K562 (cell line): ENCODE data around the gene BCL11A. TPM values are rescaled to one million over a fixed set of nuclear protein-coding genes. Genes with fewer than 3 reads are reported as not detected.

Experiments used
- CLOCK ChIP-seq: fragments of 250-450 bp; sonication (Bioruptor Pico); IDR thresholded peaks from 2 replicates; pipeline ENCODE4 v1.4.0; 2020; ENCODE audit warnings: mild to moderate bottlenecking, moderate library complexity, borderline replicate concordance
- EGR1 ChIP-seq: fragments of 450-650 bp; conservative IDR thresholded peaks from 2 replicates; pipeline ENCODE4 v1.6.1; 2017; ENCODE audit warnings: mild to moderate bottlenecking
- EZH2 ChIP-seq: IDR thresholded peaks from 2 replicates; pipeline ENCODE4 v1.6.1; 2012; ENCODE audit warnings: low read depth, mild to moderate bottlenecking, inconsistent platforms, low read length, borderline replicate concordance
- GATA2 ChIP-seq: sonication (generic); formaldehyde crosslinking; IDR thresholded peaks from 2 replicates; pipeline ENCODE4 v1.4.0; 2020; ENCODE audit warnings: mild to moderate bottlenecking, missing genetic modification reagents
- L3MBTL2 ChIP-seq: fragments of 450-650 bp; IDR thresholded peaks from 2 replicates; pipeline ENCODE4 v1.6.1; 2016; ENCODE audit warnings: mild to moderate bottlenecking, moderate library complexity
- NCOA2 ChIP-seq, 2 experiments: fragments of 450-650 bp; IDR thresholded peaks; 2 replicates each; pipeline ENCODE4 v1.6.1; 2018; ENCODE audit warnings: mild to moderate bottlenecking in 2 of 2, moderate library complexity in 1 of 2; ENCODE audit not compliant: partially characterized antibody in 2 of 2
- NFIX ChIP-seq: fragments of 250-450 bp; sonication (Bioruptor Pico); IDR thresholded peaks from 2 replicates; pipeline ENCODE4 v1.4.0; 2020; ENCODE audit warnings: low read depth, mild to moderate bottlenecking, moderate library complexity
- SIN3B ChIP-seq: fragments of 450-650 bp; IDR thresholded peaks from 2 replicates; pipeline ENCODE4 v1.6.1; 2017; ENCODE audit warnings: low read depth, mild to moderate bottlenecking, moderate library complexity
- STAT5B ChIP-seq: fragments of 250-450 bp; sonication (Bioruptor Pico); IDR thresholded peaks from 2 replicates; pipeline ENCODE4 v1.8.0; 2021; ENCODE audit warnings: mild to moderate bottlenecking, inconsistent platforms
- TCF7 ChIP-seq: sonication (generic); IDR thresholded peaks from 2 replicates; pipeline ENCODE4 v1.6.1; 2016; ENCODE audit warnings: antibody characterized with exemption, borderline replicate concordance
- THAP12 ChIP-seq: fragments of 250-450 bp; sonication (Bioruptor Pico); IDR thresholded peaks from 2 replicates; pipeline ENCODE4 v1.9.0; 2021; ENCODE audit warnings: mild to moderate bottlenecking, inconsistent platforms
- ZNF717 ChIP-seq: fragments of 250-450 bp; sonication (Bioruptor Pico); IDR thresholded peaks from 2 replicates; pipeline ENCODE4 v1.5.0; 2021
- polyA plus RNA-seq, 8 experiments: library from polyadenylated mRNA; depleted of rRNA in 4 of 8; stranded (reverse) in 5 of 8; unstranded in 3 of 8; fragments of >200 nt; fragmentation: Nextera tagmentation in 2 of 8; fragmentation: Illumina TruSeq in 1 of 8; extraction: Ambion mirVana in 2 of 8; extraction: Trizol in 1 of 8; gene quantifications; 2 replicates each; pipeline versions ENCODE4 v1.2.1 to v1.2.3, GENCODE V29; 2011 to 2014; ENCODE audit warnings: inconsistent platforms in 1 of 8, missing spikeins in 1 of 8
- total RNA-seq, 7 experiments: library from RNA; depleted of rRNA in 6 of 7; stranded (reverse); fragments of >200 nt in 6 of 7; fragmentation: Illumina TruSeq in 2 of 7; extraction: Trizol in 2 of 7; gene quantifications; 2 replicates each; pipeline versions ENCODE4 v1.2.1 to v1.2.3, GENCODE V29; 2011 to 2021; ENCODE audit warnings: low replicate concordance in 1 of 7
- TF ChIP-seq, protein P1 (sequence below): fragments of 450-650 bp; formaldehyde crosslinking; IDR thresholded peaks from 2 replicates; pipeline ENCODE4 v1.4.0; 2020; ENCODE audit warnings: mild to moderate bottlenecking, moderate library complexity
- TF ChIP-seq, protein P2 (sequence below): fragments of 250-450 bp; sonication (Bioruptor Pico); IDR thresholded peaks from 2 replicates; pipeline ENCODE4 v1.8.0; 2022; ENCODE audit warnings: moderate library complexity, mild to moderate bottlenecking, inconsistent platforms
- TF ChIP-seq, protein P3 (sequence below): IDR thresholded peaks from 2 replicates; pipeline ENCODE4 v1.6.1; 2011; ENCODE audit not compliant: insufficient read length; ENCODE audit errors: extremely low read depth
- TF ChIP-seq, protein P4 (sequence below): sonication (generic); formaldehyde crosslinking; IDR thresholded peaks from 2 replicates; pipeline ENCODE4 v1.9.0; 2022; ENCODE audit warnings: mild to moderate bottlenecking, missing genetic modification reagents

BCL11A gene
- total and polyA plus RNA-seq, 9 of the 15 experiments (the other 6 are each of a cell fraction or from before 2014, with no cell fraction given): 0.13 TPM; not detected in 8

GRCh38 chr2:60549238-60549927, 4.1 kb downstream of the BCL11A start (continued):
- no peak for TF ChIP-seq CLOCK (CRISPR knock-in tag)
- no peak for TF ChIP-seq EZH2
- TF ChIP-seq SIN3B: no peak
- TF ChIP-seq EGR1: no peak
- TF ChIP-seq, protein P1, sequence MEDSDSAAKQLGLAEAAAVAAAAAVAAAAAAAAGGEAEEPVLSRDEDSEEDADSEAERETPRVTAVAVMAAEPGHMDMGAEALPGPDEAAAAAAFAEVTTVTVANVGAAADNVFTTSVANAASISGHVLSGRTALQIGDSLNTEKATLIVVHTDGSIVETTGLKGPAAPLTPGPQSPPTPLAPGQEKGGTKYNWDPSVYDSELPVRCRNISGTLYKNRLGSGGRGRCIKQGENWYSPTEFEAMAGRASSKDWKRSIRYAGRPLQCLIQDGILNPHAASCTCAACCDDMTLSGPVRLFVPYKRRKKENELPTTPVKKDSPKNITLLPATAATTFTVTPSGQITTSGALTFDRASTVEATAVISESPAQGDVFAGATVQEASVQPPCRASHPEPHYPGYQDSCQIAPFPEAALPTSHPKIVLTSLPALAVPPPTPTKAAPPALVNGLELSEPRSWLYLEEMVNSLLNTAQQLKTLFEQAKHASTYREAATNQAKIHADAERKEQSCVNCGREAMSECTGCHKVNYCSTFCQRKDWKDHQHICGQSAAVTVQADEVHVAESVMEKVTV (CRISPR knock-in tag): no peak
- TF ChIP-seq, protein P2, sequence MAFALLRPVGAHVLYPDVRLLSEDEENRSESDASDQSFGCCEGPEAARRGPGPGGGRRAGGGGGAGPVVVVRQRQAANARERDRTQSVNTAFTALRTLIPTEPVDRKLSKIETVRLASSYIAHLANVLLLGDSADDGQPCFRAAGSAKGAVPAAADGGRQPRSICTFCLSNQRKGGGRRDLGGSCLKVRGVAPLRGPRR (CRISPR knock-in tag): no peak
- TF ChIP-seq ZNF717 (CRISPR knock-in tag): no peak
- TF ChIP-seq, protein P3, sequence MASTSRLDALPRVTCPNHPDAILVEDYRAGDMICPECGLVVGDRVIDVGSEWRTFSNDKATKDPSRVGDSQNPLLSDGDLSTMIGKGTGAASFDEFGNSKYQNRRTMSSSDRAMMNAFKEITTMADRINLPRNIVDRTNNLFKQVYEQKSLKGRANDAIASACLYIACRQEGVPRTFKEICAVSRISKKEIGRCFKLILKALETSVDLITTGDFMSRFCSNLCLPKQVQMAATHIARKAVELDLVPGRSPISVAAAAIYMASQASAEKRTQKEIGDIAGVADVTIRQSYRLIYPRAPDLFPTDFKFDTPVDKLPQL: no peak
- no peak for TF ChIP-seq TCF7
- TF ChIP-seq NFIX: no peak
- TF ChIP-seq THAP12 (CRISPR knock-in tag): no peak
- TF ChIP-seq, protein P4, sequence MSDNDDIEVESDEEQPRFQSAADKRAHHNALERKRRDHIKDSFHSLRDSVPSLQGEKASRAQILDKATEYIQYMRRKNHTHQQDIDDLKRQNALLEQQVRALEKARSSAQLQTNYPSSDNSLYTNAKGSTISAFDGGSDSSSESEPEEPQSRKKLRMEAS (CRISPR knock-in tag): no peak
- no peak for TF ChIP-seq GATA2 (CRISPR knock-in tag)
- TF ChIP-seq L3MBTL2: peak; percentile 42; the same call in 1 of the 2 replicates
- no peak for TF ChIP-seq STAT5B
- no peak for TF ChIP-seq NCOA2 (IDR thresholded peaks at IDR 0.05; ENCODE audit: partially characterized antibody in 2 of 2)
